GM12875 (cell line): ENCODE data around the gene PARP1.
"Not testable (repeated sequence)": the region's sequence is repeated elsewhere in the genome, so short reads cannot be mapped to it uniquely, and the experiment has no call there.

Experiments
- H3K4me3 ChIP-seq: one replicate; pipeline ENCODE4 v1.5.1; 2011; ENCODE audit warnings: low read depth, low read length, control low read depth
- CTCF ChIP-seq: IDR thresholded peaks from 2 replicates; pipeline ENCODE4 v1.5.1; 2011; ENCODE audit warnings: low read depth, mild to moderate bottlenecking, control low read depth, inconsistent platforms, low read length, moderate library complexity, borderline replicate concordance; ENCODE audit not compliant: insufficient read depth

Gene PARP1

GRCh38 chr1:226441629-226442028, 33.7 kb upstream of the PARP1 start:
- no peak for TF ChIP-seq CTCF
- H3K4me3 ChIP-seq: no peak overlapping the region

GRCh38 chr1:226440512-226440911, 32.6 kb upstream of the PARP1 start:
- no peak for TF ChIP-seq CTCF
- no peak overlapping the region for H3K4me3 ChIP-seq

- no peak overlapping the region for H3K4me3 ChIP-seq
These were observed 30.1 kb upstream of the PARP1 start for GRCh38 chr1:226438007-226438406.

GRCh38 chr1:226436855-226437491, 29.1 kb upstream of the PARP1 start:
- no peak for TF ChIP-seq CTCF
- no peak overlapping the region for H3K4me3 ChIP-seq

More at GRCh38 chr1:226438007-226438406, 30.1 kb upstream of the PARP1 start:
- TF ChIP-seq CTCF: 0 out of 2 replicates have a peak, but pooled peaks have one; percentile 3

GRCh38 chr1:226436472-226436854, 28.6 kb upstream of the PARP1 start:
- no peak for TF ChIP-seq CTCF

GRCh38 chr1:226433341-226433720, 25.4 kb upstream of the PARP1 start:
- TF ChIP-seq CTCF: no peak
- no peak overlapping the region for H3K4me3 ChIP-seq

More at GRCh38 chr1:226436472-226436854, 28.6 kb upstream of the PARP1 start:
- no peak overlapping the region for H3K4me3 ChIP-seq

GRCh38 chr1:226432586-226433340, 24.9 kb upstream of the PARP1 start:
- no peak overlapping the region for H3K4me3 ChIP-seq
- no peak for TF ChIP-seq CTCF

GRCh38 chr1:226431898-226432297, 24.0 kb upstream of the PARP1 start:
- not testable (repeated sequence) for H3K4me3 ChIP-seq
